K562 (cell line): ENCODE results near the gene RAB25. TPM values are rescaled to one million over a fixed set of nuclear protein-coding genes. Genes with fewer than 3 reads are reported as not detected.

ENCODE experiments used
- ATF3 ChIP-seq, 2 experiments: fragments of 450-650 bp in 1 of 2; sonication (generic) in 1 of 2; formaldehyde crosslinking in 1 of 2; IDR thresholded peaks in 1 of 2; conservative IDR thresholded peaks in 1 of 2; 2 replicates each; pipeline versions ENCODE4 v1.6.1 to v1.8.1; 2016 to 2023; ENCODE audit warnings: mild to moderate bottlenecking in 2 of 2, moderate library complexity in 2 of 2, inconsistent platforms in 1 of 2, missing genetic modification reagents in 1 of 2
- BRF2 ChIP-seq: IDR thresholded peaks from 3 replicates; pipeline ENCODE4 v1.6.1; 2011; ENCODE audit warnings: borderline replicate concordance, mild to moderate bottlenecking; ENCODE audit not compliant: insufficient read length, insufficient read depth
- CCNT2 ChIP-seq: IDR thresholded peaks from 2 replicates; pipeline ENCODE4 v1.6.1; 2011; ENCODE audit warnings: borderline replicate concordance, low read depth, mild to moderate bottlenecking, moderate library complexity, mixed read lengths, low read length; ENCODE audit not compliant: insufficient read length; ENCODE audit errors: extremely low read depth
- CHCHD3 ChIP-seq: fragments of 250-450 bp; sonication (Bioruptor Pico); IDR thresholded peaks from 2 replicates; pipeline ENCODE4 v2.1.2; 2022; ENCODE audit warnings: mild to moderate bottlenecking
- CHD4 ChIP-seq: fragments of 200-600 bp; sonication (generic); IDR thresholded peaks from 3 replicates; pipeline ENCODE4 v1.6.1; 2012; ENCODE audit warnings: low read depth, mild to moderate bottlenecking, mixed read lengths, low read length, inconsistent platforms; ENCODE audit not compliant: insufficient read depth, insufficient replicate concordance, poor library complexity, severe bottlenecking
- FOXA3 ChIP-seq, 2 experiments: fragments of 450-650 bp in 1 of 2; sonication (generic) in 1 of 2; formaldehyde crosslinking; IDR thresholded peaks in 1 of 2; conservative IDR thresholded peaks in 1 of 2; 2 replicates each; pipeline versions ENCODE4 v1.4.0 to v1.8.0; 2020 to 2022; ENCODE audit warnings: mild to moderate bottlenecking in 2 of 2, missing genetic modification reagents in 1 of 2
- FOXK2 ChIP-seq, 2 experiments: fragments of 450-650 bp; IDR thresholded peaks in 1 of 2; conservative IDR thresholded peaks in 1 of 2; 2 replicates each; pipeline ENCODE4 v1.6.1; 2016; ENCODE audit warnings: low read depth in 2 of 2, mild to moderate bottlenecking in 1 of 2
- HCFC1 ChIP-seq: IDR thresholded peaks from 2 replicates; pipeline ENCODE4 v1.6.1; 2012; ENCODE audit warnings: low read depth, low read length, improper control_type of control experiment
- HIVEP1 ChIP-seq: fragments of 250-450 bp; sonication (Bioruptor Pico); IDR thresholded peaks from 2 replicates; pipeline ENCODE4 v1.4.0; 2020; ENCODE audit warnings: mild to moderate bottlenecking
- HMG20B ChIP-seq: fragments of 250-450 bp; sonication (Bioruptor Pico); IDR thresholded peaks from 2 replicates; pipeline ENCODE4 v1.5.0; 2021; ENCODE audit warnings: mild to moderate bottlenecking
- NFRKB ChIP-seq: fragments of 450-650 bp; IDR thresholded peaks from 2 replicates; pipeline ENCODE4 v1.6.1; 2016; ENCODE audit warnings: low read depth
- PURB ChIP-seq: sonication (generic); formaldehyde crosslinking; IDR thresholded peaks from 2 replicates; pipeline ENCODE4 v1.9.0; 2021; ENCODE audit warnings: low read depth, mild to moderate bottlenecking, missing genetic modification reagents
- SIN3B ChIP-seq: fragments of 450-650 bp; IDR thresholded peaks from 2 replicates; pipeline ENCODE4 v1.6.1; 2017; ENCODE audit warnings: low read depth, mild to moderate bottlenecking, moderate library complexity
- TBP ChIP-seq: optimal IDR thresholded peaks from 2 replicates; pipeline ENCODE3; 2011; ENCODE audit warnings: low read depth, low read length, improper control_type of control experiment
- ZKSCAN1 ChIP-seq: fragments of 150-350 bp; IDR thresholded peaks from 2 replicates; pipeline ENCODE4 v1.6.1; 2016; ENCODE audit warnings: low read depth, low read length
- ZNF277 ChIP-seq: fragments of 250-450 bp; sonication (Bioruptor Pico); IDR thresholded peaks from 2 replicates; pipeline ENCODE4 v1.8.0; 2022; ENCODE audit warnings: inconsistent platforms, mild to moderate bottlenecking, moderate library complexity, borderline replicate concordance
- ZNF431 ChIP-seq: sonication (generic); formaldehyde crosslinking; IDR thresholded peaks from 2 replicates; pipeline ENCODE4 v1.8.0; 2022; ENCODE audit warnings: mild to moderate bottlenecking, missing genetic modification reagents
- ZNF695 ChIP-seq: fragments of 450-650 bp; formaldehyde crosslinking; IDR thresholded peaks from 2 replicates; pipeline ENCODE4 v1.4.0; 2020; ENCODE audit warnings: mild to moderate bottlenecking, moderate library complexity
- ZNF717 ChIP-seq: fragments of 250-450 bp; sonication (Bioruptor Pico); IDR thresholded peaks from 2 replicates; pipeline ENCODE4 v1.5.0; 2021
- ZNF740 ChIP-seq, 3 experiments: fragments of 200-800 bp in 1 of 3; sonication (Bioruptor generic) in 1 of 3; sonication (generic) in 1 of 3; formaldehyde crosslinking in 1 of 3; IDR thresholded peaks; 2 replicates each; pipeline versions ENCODE4 v1.6.1 to v1.8.0; 2016 to 2022; ENCODE audit warnings: mild to moderate bottlenecking in 2 of 3, missing compliant biosample characterization in 2 of 3, missing genetic modification characterization in 2 of 3, missing genetic modification reagents in 1 of 3
- polyA plus RNA-seq, 8 experiments: library from polyadenylated mRNA; depleted of rRNA in 4 of 8; stranded (reverse) in 5 of 8; unstranded in 3 of 8; fragments of >200 nt; fragmentation: Nextera tagmentation in 2 of 8; fragmentation: Illumina TruSeq in 1 of 8; extraction: Ambion mirVana in 2 of 8; extraction: Trizol in 1 of 8; gene quantifications; 2 replicates each; pipeline versions ENCODE4 v1.2.1 to v1.2.3, GENCODE V29; 2011 to 2014; ENCODE audit warnings: inconsistent platforms in 1 of 8, missing spikeins in 1 of 8
- total RNA-seq, 7 experiments: library from RNA; depleted of rRNA in 6 of 7; stranded (reverse); fragments of >200 nt in 6 of 7; fragmentation: Illumina TruSeq in 2 of 7; extraction: Trizol in 2 of 7; gene quantifications; 2 replicates each; pipeline versions ENCODE4 v1.2.1 to v1.2.3, GENCODE V29; 2011 to 2021; ENCODE audit warnings: low replicate concordance in 1 of 7

RAB25 gene
- total and polyA plus RNA-seq, 9 of the 15 experiments (the other 6 are each of a cell fraction or from before 2014, with no cell fraction given), result 0.10 to 0.27 (median 0.13) TPM; not detected in 6

- TF ChIP-seq ATF3 (IDR thresholded peaks at IDR 0.05), result peak; percentile 98
- no peak; the same call in 1 of the 2 replicates for TF ChIP-seq ATF3 (CRISPR knock-in tag; conservative IDR thresholded peaks at IDR 0.05)
- TF ChIP-seq CHCHD3 (CRISPR knock-in tag), result no peak
- peak in 1 of 2 experiments; percentile 49; a peak in 2 of 4 replicates for TF ChIP-seq FOXK2 (conservative IDR thresholded peaks at IDR 0.05 in 1 of 2, IDR thresholded peaks at IDR 0.05 in 1 of 2; ENCODE audit: low read depth in 2 of 2)
- TF ChIP-seq ZNF695 (CRISPR knock-in tag), result no peak
- TF ChIP-seq BRF2, result no peak
- peak; percentile 91 for TF ChIP-seq TBP
- TF ChIP-seq PURB (CRISPR knock-in tag), result no peak
- TF ChIP-seq ZNF277 (CRISPR knock-in tag), result no peak
- TF ChIP-seq CCNT2, result peak; percentile 15
- TF ChIP-seq CHD4, result no peak
- no peak for TF ChIP-seq FOXA3 (CRISPR knock-in tag; conservative IDR thresholded peaks at IDR 0.05 in 1 of 2, IDR thresholded peaks at IDR 0.05 in 1 of 2)
- TF ChIP-seq ZNF431 (CRISPR knock-in tag), result 0 out of 2 replicates have a peak, but pooled peaks have one; percentile 11
- TF ChIP-seq HIVEP1 (CRISPR knock-in tag), result no peak
- no peak for TF ChIP-seq HMG20B (CRISPR knock-in tag)
- 0 out of 2 replicates have a peak, but pooled peaks have one; percentile 2 for TF ChIP-seq ZKSCAN1
- no peak for TF ChIP-seq HCFC1
- TF ChIP-seq ZNF717, result no peak
- TF ChIP-seq SIN3B, result no peak
- peak; percentile 76; the same call in 1 of the 2 replicates for TF ChIP-seq NFRKB
- peak; percentile 79 for TF ChIP-seq ZNF740 (CRISPR knock-in tag; IDR thresholded peaks at IDR 0.05)
- TF ChIP-seq ZNF740 (tag; IDR thresholded peaks at IDR 0.05), result no peak
Observed at GRCh38 chr1:156114101-156114918, 53.4 kb downstream of the RAB25 start, which contains the start of gene LMNA (continued).
